Measurements from ENCODE around the gene ALDH1L1. TPM values are rescaled to one million over a fixed set of nuclear protein-coding genes. Genes with fewer than 3 reads are reported as not detected.

The ALDH1L1 gene
- total and polyA plus RNA-seq, 2 of the 4 experiments (the other 2 are of a cell fraction) = not detected

DNA sequence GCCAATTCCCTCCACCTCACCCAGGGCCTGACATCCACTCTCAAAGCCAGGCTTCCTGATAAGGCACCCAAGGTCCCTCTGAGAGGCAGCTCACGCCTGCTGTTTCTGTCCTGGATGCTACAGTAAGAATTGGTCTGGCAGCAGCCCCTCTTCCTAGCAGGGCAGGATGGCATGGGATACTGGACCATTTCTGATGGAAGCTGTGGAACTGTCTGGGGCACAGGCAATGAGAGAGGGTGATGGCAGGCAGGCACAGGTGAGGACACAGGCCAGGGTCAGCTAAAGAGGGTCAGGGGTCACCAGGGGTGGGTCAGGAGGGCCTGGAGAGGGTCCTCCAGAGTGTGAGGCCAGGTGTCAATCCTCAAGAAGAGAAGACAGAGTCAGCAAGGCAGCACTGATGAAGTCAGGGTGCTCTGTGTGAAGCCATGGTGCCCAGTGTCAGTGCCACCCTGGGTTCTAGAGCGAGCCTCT lies 54.6 kb downstream of the ALDH1L1 start:
- H2AFZ ChIP-seq (replicated peaks; ENCODE audit: low read length, poor library complexity) = no peak overlapping the region
- POLR2A ChIA-PET (ENCODE audit: unreplicated experiment) = no interaction called here
- no peak overlapping the region for H3K23ac ChIP-seq (ENCODE audit: low read depth, low read length)
- no peaks in the 10 kb centered on the region for H3K36me3 ChIP-seq (ENCODE audit: control insufficient read depth, insufficient read depth, low read length)
- H3K14ac ChIP-seq (replicated peaks; ENCODE audit: low read depth, low read length) = no peak overlapping the region
- H3K18ac ChIP-seq (ENCODE audit: low read depth, low read length) = no peak overlapping the region
- CTCF ChIA-PET = interaction anchor here (1.0 kb wide), 1 partner anchor 263 kb away, joined by 3 read pairs; no protein-coding TSS in a partner anchor
- H3K27ac ChIP-seq (ENCODE audit: insufficient read depth, low read length) = no peak overlapping the region
- no peak overlapping the region for H3K56ac ChIP-seq (ENCODE audit: extremely low read depth, insufficient read depth, low read length)
- H4K20me1 ChIP-seq (ENCODE audit: insufficient read depth, low read length) = no peaks in the 10 kb centered on the region
- no TSS peak for BruUV-seq (replicated peaks)
- no peak overlapping the region for H2AK5ac ChIP-seq (ENCODE audit: low read depth, low read length)
- H3K9ac ChIP-seq (ENCODE audit: low read depth, low read length) = no peak overlapping the region
- no peak overlapping the region for H2BK120ac ChIP-seq (ENCODE audit: low read depth, low read length)
- ATAC-seq (ENCODE audit: low read depth) = no peak
- WGBS, 2 experiments (ENCODE audit: extremely low coverage in 2 of 2, insufficient read length in 1 of 2) = no CpG with 5 or more reads among the region's 2 CpGs
- H2BK15ac ChIP-seq (ENCODE audit: low read depth, low read length) = no peak overlapping the region
- no peak overlapping the region for H2BK5ac ChIP-seq (ENCODE audit: low read depth, low read length, poor library complexity, severe bottlenecking)
- dilution Hi-C loops (cut with HindIII; ENCODE audit: low sequenced_read_pairs, unreplicated experiment) = no loop called here
- H3K4me2 ChIP-seq (ENCODE audit: low read depth, low read length) = no peak overlapping the region
- no peak overlapping the region for H4K5ac ChIP-seq (ENCODE audit: low read depth, low read length)
- H3K79me1 ChIP-seq (ENCODE audit: low read depth in 1 of 2, low read length in 2 of 2) = no peaks in the 10 kb centered on the region
- intact Hi-C loops (cut with micrococcal nuclease) = no loop called here
- no peak overlapping the region for H2AK9ac ChIP-seq (replicated peaks; ENCODE audit: low read depth, low read length, poor library complexity)
- TF ChIP-seq, protein P1, sequence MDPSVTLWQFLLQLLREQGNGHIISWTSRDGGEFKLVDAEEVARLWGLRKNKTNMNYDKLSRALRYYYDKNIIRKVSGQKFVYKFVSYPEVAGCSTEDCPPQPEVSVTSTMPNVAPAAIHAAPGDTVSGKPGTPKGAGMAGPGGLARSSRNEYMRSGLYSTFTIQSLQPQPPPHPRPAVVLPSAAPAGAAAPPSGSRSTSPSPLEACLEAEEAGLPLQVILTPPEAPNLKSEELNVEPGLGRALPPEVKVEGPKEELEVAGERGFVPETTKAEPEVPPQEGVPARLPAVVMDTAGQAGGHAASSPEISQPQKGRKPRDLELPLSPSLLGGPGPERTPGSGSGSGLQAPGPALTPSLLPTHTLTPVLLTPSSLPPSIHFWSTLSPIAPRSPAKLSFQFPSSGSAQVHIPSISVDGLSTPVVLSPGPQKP (IDR thresholded peaks at IDR 0.05; ENCODE audit: borderline replicate concordance, low read depth, low read length) = no peak
- TF ChIP-seq RFX5 (IDR thresholded peaks at IDR 0.05; ENCODE audit: low read depth, low read length) = no peak
- no peak for TF ChIP-seq CTCF (conservative IDR thresholded peaks at IDR 0.05; ENCODE audit: low read depth, low read length)
- TF ChIP-seq MXI1 (IDR thresholded peaks at IDR 0.05; ENCODE audit: borderline replicate concordance, low read depth, low read length) = no peak
- in situ Hi-C loops (cut with MboI; ENCODE audit: low sequenced_read_pairs) = no loop called here
- H4K8ac ChIP-seq (ENCODE audit: low read depth in 2 of 2, low read length in 2 of 2) = no peak overlapping the region
- no peak overlapping the region for H2BK20ac ChIP-seq (ENCODE audit: low read depth, low read length)
- no peak overlapping the region for H3K4ac ChIP-seq (ENCODE audit: low read depth, low read length)
- no peaks in the 10 kb centered on the region for H3K4me1 ChIP-seq (ENCODE audit: control insufficient read depth, insufficient read depth, low read length)
- DNase-seq = no peak
- no peak overlapping the region for H3K4me3 ChIP-seq (ENCODE audit: insufficient read depth, low read depth, low read length)
- no peaks in the 10 kb centered on the region for H3K9me3 ChIP-seq (ENCODE audit: control insufficient read depth, insufficient read depth, low read length)
- peaks cover 43% of the 10 kb centered on the region for H3K27me3 ChIP-seq (ENCODE audit: control insufficient read depth, insufficient read depth, low read length)
- H3K9me1 ChIP-seq (ENCODE audit: insufficient read depth, low read length) = no peaks in the 10 kb centered on the region
- H4K91ac ChIP-seq (ENCODE audit: insufficient read depth, low read depth, low read length) = no peak overlapping the region
